Activated CD8-positive, alpha-beta memory T cell treated with anti-CD3 and anti-CD28 coated beads for 1 hour (primary cell): Measurements from ENCODE around the gene TNFSF11.

ENCODE experiments used
- DNase-seq, 2 donors: peaks; one replicate each; pipeline ENCODE4 v3.0.0-alpha.2; 2020; ENCODE audit warnings: low read depth in 1 of 2; ENCODE audit errors: extremely low read depth in 1 of 2

The TNFSF11 gene, protein sequence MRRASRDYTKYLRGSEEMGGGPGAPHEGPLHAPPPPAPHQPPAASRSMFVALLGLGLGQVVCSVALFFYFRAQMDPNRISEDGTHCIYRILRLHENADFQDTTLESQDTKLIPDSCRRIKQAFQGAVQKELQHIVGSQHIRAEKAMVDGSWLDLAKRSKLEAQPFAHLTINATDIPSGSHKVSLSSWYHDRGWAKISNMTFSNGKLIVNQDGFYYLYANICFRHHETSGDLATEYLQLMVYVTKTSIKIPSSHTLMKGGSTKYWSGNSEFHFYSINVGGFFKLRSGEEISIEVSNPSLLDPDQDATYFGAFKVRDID

DNA sequence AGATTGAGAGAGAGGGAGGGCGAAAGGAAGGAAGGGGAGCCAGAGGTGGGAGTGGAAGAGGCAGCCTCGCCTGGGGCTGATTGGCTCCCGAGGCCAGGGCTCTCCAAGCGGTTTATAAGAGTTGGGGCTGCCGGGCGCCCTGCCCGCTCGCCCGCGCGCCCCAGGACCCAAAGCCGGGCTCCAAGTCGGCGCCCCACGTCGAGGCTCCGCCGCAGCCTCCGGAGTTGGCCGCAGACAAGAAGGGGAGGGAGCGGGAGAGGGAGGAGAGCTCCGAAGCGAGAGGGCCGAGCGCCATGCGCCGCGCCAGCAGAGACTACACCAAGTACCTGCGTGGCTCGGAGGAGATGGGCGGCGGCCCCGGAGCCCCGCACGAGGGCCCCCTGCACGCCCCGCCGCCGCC, at the start of gene TNFSF11:
Gene TNFSF11, plus strand, starts transcription at position 142 of the 400 bp plus-strand sequence. Its CDS starts 152 bp downstream, at position 294.
- no peak for DNase-seq

DNA sequence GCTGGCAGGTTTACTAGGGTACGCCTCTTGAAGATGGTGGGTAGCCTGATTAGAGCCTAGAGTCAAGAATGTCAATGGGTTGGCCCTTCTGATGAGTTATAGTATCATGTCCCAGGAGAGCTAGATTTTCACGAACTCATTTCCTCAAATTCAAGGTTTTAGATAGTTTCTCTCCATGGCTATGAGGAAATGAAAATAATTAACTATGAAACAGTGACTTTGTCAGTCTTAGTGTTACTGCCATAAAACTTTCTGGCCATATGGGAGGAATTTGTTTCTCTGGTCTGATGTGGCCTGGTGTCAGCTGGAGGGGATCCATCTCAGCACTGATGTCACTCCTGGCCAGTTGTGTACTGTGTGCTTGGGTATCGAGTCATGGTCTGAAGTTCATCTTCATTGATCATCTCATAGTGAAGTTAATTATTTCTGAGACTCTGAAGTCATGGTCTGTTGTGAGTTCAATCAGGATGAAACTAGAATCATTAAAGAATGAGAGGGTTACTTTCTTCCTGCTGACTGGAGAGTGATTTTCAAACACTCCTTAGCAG, 49.4 kb upstream of the TNFSF11 start:
- no peak for DNase-seq

DNA sequence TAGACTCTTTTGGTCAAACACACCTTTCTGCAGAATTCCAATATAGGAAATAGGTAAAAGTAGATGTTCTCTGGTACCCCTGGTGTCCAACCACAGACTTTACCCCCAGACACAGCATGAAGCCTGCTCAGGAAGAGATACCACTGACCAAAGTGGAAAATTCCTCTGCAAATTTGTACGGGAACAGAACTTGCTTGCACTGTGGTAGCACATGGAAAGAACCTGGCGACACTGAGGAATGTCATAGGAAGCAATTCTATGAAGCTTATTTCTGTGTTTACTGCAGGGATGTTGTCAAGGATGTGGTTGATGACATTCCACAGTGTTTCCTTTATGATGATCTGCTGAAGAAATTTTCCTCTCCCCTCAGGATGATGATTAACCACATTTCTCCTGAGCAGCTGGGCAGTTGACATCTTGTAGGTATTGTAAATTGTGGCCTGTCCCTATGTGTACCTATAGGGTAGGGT, 48.9 kb upstream of the TNFSF11 start:
- no peak for DNase-seq

DNA sequence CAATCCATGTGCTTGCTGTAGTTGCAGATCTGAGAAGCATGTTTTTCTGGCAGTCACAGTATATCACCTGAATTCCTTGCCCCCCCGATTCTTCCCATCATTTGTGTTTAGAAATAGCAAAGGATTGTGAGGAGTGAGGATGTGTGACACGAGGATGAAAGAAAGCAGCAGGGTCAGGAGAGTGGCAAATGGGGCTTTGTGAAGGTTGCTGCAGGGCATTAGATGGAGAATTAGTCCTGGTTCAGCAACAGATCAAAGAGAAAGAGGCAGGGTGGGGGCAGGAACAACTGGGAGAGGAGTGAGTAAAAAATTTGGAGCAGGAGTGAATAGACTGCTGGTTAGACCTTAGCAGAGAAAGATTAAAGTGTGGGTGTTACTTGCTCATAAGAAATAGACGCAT, 47.7 kb upstream of the TNFSF11 start:
- no peak for DNase-seq

DNA sequence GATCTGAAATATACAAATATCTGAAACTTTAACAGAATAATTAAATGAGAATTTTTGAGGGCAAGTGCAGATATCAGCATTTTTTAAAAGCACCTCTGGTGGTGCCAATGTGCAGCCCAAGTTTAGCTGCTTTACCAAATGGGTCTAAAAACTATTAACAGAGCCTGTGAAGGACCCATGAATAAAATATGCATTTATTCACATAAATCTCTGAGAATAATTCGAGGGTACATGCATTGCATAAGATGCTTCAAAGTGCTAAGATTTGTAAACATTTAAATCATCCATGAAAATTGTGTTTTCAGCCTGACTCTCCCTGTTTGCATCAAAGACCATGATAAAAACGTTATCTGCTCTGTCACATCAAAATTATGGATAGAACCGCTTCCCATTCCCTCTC, 47.1 kb upstream of the TNFSF11 start:
- no peak for DNase-seq

DNA sequence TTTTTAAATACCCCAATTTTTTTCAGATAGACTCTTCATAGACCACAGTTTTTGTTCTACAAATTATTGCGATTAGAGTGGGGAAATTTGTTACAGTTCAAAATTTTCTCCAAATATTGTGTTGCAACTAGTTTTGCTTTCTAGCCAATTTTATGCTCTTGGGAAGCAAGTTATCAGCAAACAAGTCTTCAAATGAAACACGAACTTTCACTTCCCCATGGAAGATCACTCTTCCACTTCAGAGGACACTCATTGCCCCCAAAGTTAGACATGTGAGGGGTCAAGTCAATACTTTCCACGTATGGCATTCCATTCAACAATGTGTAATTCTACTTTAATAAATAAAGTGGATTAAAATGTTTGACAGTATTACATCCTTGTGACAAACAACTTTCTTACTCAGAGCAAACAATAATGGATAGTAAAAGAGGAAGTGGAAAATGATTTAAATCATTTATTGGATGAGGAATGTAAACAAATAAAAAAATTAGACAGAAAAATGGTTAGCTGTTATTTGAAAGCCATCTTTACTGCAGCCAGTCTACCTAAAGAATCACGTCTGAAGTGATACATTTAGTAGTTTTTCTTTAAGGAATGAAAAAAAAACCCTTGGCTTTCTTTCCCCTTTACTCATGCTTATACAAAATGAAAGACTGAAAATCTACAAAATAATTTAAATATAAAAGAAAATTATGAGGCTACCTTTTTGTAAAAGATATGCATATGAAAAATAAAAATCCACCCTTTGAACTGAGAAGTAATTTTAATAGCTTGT, 41.2 kb upstream of the TNFSF11 start:
- no peak for DNase-seq

DNA sequence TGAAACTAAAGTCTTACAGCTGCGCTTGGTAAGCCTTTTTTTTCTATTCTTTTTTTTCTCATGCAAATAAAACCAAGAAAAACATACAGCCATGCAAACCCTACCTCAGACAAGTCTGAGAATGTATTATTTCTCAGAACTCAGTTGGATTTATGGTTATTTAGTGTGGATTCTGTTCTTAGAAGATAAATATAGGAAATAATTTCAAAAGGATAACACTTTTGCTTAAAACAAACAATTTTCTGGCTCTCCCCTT, 40.7 kb upstream of the TNFSF11 start:
- DNase-seq, result no peak

DNA sequence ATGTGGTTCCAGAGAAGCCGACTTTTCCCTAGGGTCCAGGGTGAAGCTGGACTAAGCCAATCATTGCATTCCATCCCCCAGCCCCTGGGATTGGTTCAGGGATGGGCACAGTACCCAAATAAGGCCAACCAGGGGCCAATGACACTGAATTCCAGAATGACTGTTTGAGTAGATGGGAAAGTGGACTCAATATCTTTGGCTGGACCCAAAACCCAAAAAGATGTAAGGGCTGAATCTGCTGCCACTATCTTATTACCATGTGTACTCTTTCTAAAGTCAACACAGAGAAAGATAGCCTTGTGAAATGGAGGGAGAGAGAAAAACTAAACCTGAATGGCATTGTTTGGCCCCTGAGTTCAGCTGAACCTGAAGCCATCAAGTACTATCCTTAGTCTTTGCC, 39.2 kb upstream of the TNFSF11 start:
- DNase-seq, result no peak

DNA sequence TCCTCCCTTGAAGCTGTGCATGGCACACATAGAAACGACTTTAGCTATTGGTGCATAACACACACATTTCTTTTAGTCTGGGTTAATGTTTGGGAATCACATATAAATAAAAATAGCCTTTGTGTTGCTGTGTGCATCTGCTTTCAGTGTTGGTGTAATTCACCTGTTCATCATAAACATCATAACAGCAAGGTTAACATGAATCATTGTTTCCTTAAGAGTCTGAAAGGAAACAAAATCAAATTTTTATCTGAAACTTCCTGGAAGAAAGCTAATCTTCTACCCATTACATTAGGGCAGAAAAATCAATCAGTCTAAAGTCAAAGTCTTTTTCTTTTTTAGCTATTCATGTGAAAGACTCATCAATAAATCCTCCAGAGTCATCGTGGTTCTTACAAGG, 35.0 kb upstream of the TNFSF11 start:
- DNase-seq, result no peak

DNA sequence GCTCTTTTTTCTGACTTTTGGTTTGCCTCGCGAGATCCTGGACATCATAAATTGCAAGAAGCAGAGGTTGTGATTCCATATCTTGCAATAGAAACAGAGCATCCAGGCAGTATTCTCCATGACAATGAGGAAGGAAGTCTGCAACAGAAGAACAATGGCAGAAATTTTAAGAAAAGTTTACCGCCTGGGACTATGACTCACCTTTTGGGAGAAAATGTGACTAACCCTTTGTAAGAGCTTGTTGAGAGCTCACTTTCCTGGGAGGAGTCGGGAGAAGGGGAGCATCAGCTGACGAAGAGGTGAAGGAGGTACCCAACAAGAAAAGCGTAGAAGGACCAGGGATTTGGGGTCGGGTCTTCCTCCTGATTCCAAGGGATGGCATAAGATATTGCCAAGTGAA, 34.3 kb upstream of the TNFSF11 start:
- no peak for DNase-seq

DNA sequence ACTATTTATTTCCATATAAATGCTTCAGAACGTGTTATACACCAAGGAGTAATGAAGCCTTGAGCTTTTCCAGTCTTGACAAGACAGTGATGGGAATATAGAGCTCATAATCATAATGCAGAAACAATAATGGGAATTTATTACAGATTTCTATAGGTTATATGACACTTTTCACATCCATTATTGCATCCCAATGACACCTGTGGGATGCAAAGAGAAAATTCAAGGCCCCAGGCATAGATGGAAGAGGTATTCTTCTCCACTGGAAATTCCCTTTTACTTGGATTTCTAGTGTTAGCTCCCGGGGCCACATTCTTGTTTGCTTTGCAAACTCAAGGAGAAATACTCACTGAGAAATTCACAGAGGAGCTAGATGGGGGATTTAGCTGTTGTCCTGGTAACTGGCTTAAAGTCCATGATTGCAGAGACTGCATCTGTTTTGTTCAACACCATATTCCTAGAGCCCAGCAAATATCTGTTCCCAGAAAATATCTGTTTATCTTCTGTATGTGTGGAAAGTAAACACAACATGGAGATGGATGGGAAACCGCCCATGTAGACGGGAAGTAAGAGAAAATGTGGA, 30.6 kb upstream of the TNFSF11 start:
- DNase-seq, result no peak

DNA sequence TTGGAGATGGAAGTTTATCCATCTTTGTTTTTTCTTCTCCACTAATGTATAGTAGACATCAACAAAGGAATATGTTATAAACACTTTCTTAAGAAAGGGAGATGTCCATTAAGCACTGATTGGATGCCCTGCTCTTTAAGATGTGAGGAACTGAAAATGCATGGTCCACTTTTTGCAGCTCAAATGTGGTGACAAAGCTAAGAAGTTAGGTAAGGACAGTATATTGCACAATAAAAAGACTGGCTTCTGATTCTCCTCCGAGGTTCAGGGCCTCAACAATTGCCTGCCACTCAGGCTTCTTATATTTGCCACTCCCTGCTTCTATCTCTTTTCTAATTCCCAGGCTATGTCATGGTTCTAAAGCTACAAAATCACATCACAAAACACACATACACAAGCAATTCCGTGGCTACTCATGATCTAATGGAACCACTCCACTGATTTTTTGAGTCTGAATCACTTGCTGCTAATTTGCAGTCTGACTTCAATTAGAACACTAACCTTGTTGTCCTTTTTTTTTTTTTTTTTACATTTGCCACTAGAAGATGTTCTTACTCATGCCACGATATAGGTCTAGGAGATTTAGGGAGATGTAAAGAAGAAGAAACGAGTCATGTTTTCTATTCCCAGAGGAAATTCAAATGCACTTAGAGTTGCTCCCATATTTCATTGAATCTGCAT, 29.6 kb upstream of the TNFSF11 start:
- no peak for DNase-seq

DNA sequence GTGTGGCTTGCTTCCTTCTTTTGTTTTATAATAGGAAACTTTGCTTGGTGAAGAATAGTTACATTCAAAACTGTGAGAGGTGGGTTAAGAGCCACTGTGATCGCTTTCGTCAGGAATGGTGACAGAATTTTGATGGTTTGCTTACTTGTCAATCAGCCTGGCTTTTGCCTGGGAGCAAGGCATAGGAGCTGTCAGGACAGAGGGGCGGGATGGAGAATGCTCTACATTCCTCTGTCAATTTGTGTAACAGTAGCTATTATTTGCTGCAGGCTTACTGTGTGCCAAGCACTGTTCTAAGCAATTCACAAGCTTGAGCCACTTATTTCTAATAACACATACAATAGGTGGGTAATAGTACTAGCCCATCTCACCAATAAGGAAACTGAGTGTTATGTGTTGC, 28.1 kb upstream of the TNFSF11 start:
- DNase-seq, result no peak

DNA sequence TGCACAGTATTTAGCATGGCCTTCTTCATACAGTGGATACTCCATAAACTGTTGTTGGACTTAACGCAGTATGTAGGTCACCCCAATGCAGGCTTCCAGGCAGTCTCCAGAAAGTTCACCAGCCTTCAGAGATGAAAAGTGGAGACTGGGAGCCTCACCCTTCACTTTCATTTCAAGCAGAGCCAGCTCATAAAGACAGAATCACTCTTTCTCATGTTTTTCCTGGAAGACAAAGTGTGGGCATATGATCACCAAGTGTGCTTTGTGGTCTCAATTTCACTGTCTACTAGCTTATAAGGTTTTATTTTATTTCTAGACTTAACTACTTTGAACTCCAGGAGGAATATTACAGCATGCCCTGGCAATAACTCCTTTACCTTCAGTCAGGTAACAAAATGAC, 26.3 kb upstream of the TNFSF11 start:
- no peak for DNase-seq

DNA sequence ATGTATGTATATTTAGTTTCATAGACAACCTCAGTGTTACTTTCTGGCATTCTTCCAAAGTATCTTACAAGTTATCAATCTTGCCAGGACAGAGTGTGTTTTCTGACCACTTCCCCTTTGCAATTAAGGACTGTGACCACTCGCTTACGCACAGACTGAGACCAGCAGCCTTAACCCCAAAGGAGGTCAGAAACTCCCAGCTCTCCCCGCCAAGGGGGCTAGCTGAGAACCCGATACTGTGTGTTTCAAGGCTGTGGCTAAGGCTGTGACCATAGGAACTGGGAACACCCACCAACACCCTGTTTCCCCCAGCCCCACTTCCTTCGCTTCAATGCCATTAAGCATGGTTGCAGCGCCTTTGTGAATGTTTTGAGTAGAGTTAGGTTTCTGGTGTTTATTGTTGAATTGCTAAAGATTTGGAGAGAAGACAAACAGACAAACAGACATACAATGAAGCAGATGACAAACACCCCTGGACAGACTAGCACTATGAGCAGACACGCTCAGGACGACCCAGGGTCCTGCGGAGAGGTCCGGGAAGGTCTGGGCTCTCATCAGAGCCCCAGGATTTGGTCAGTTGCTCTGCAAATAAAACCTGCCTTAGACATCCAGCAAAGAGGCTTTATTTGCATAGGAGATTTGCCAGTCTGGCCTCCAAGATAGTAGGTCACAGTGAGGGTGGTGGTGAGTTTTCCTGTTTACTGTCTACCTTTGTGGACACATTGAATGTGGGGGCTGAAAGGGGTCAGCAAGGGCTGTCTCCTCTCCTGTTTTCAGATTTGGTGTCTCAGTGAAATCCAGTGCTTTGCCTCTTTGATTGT, 25.0 kb upstream of the TNFSF11 start:
- no peak for DNase-seq

DNA sequence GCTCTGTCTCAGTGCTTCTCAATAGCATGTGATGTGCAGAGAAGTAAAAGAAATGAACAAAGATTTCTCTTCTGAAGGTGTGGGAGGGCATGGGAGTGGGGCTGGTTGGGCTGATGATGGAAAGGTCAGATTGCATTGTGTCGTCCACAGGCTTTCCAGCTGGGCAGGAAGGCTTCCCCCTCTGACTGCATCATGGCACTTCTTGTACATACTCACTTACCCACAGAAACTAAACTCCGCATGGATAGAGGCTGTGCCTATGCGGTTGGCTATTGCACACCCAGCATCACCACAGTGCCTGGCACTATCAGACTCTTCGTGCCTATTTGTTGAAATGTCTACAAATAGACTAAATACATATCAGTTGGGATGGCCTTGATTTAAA, 24.4 kb upstream of the TNFSF11 start:
- DNase-seq, result no peak

DNA sequence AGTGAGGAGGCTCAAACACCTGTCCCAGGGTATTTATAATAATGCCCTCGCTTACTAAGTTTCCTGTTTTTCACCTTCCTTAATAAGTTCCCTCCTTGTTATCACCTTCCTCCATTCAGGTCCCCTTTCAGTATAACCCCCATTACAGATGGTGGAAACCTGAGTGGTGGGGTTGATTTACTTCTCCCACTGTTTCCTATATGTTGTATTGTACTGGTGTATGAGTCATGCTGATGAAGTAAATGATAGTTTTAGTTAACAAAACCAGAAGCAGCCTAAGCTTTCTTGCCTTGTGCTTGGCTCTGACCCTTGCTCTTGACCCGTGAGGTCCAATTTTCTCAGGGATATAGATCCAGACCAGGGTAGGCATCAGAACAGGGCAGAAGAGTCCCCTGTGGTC, 22.3 kb upstream of the TNFSF11 start:
- DNase-seq, result no peak

DNA sequence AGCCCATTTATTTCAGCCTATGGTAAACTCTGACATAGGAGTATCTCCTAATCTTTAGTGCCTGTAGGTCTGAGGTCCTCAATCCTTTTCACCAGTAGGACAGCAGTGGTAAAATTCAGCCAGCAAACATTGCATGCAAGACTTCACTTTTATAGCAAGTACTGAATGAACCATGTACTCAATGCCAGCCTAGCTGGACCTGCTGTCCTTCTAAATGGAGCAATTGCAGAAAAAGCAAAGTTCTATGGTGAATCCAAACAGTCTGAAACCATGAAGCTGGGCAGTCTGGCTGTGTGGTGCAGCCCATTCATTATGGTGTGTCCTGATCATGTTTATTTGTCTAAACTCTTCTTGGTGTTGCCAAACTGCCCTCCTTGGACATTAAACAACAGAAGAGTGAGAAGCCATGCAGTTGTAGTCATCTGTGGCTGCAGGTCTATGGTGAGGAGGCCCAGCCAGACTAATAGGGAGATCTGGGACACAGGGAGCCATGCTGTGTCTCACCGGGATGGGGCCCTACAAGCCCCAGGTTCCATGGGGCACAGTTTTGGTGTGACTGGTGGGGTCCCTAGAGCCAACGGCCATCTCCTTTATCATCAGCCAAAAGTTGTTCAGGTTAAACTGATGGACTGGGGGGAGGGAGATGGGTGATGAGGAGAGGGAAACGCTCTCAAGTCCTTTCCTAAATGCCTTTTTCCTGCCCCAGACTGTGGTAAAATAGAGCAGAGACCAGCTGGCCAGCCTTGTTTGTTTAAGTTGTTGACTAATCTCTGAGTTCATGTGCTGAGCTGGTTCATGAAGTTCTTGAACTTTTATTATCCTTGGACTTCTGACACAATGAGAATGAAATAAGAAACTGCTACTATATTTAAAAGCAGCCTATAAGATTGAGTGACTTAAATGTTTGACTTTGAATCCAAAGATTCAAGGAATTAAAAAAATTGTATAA, 20.6 kb upstream of the TNFSF11 start:
- DNase-seq, result no peak

DNA sequence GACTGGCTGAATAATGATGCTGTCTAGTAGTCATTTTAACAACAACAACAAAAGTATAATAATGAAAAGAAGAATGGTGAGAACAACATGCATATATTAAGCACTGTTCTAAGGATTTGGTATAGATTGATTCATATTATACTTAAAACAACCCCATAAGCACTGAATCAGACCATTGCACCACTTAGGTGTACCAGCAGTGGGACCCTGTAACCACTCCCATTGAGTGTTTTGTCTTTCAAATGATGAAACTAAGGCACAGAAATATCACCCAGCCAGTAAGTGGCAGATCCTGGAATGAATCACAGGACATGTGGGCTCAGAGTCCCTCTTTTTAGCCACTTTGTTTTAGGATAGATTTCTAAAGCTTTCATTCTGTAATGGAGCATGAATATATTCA, 14.9 kb upstream of the TNFSF11 start:
- no peak for DNase-seq
